GM12801 (cell line): ENCODE data around the gene LYL1.

Source experiments
- TF ChIP-seq, protein P1 (sequence below): IDR thresholded peaks from one replicate; pipeline ENCODE4 v1.5.1; 2011; ENCODE audit warnings: control low read depth; ENCODE audit not compliant: insufficient read length; ENCODE audit errors: extremely low read depth

LYL1 gene

DNA sequence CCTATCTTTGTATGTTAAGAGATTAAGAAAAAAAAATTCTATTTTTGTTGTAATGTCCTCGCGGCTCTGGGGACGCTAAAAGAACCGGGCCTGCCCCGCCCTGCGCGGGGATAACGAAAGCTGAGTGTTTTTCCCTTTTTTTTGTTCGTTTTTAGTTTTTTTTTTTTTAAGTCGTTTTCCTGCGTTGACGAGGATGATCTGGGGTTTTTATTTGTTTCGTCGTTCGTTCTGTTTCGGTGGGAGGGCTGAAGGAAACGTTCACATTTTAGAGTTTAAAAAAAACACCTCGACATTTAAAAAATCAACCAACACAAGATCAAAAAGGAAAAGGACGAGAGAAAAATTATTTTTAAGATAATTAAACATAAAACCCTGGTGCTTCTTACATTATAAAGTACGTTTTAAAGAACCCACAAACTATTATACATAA is 5.6 kb downstream of the LYL1 start:
- TF ChIP-seq, protein P1, sequence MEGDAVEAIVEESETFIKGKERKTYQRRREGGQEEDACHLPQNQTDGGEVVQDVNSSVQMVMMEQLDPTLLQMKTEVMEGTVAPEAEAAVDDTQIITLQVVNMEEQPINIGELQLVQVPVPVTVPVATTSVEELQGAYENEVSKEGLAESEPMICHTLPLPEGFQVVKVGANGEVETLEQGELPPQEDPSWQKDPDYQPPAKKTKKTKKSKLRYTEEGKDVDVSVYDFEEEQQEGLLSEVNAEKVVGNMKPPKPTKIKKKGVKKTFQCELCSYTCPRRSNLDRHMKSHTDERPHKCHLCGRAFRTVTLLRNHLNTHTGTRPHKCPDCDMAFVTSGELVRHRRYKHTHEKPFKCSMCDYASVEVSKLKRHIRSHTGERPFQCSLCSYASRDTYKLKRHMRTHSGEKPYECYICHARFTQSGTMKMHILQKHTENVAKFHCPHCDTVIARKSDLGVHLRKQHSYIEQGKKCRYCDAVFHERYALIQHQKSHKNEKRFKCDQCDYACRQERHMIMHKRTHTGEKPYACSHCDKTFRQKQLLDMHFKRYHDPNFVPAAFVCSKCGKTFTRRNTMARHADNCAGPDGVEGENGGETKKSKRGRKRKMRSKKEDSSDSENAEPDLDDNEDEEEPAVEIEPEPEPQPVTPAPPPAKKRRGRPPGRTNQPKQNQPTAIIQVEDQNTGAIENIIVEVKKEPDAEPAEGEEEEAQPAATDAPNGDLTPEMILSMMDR, result no peak

DNA sequence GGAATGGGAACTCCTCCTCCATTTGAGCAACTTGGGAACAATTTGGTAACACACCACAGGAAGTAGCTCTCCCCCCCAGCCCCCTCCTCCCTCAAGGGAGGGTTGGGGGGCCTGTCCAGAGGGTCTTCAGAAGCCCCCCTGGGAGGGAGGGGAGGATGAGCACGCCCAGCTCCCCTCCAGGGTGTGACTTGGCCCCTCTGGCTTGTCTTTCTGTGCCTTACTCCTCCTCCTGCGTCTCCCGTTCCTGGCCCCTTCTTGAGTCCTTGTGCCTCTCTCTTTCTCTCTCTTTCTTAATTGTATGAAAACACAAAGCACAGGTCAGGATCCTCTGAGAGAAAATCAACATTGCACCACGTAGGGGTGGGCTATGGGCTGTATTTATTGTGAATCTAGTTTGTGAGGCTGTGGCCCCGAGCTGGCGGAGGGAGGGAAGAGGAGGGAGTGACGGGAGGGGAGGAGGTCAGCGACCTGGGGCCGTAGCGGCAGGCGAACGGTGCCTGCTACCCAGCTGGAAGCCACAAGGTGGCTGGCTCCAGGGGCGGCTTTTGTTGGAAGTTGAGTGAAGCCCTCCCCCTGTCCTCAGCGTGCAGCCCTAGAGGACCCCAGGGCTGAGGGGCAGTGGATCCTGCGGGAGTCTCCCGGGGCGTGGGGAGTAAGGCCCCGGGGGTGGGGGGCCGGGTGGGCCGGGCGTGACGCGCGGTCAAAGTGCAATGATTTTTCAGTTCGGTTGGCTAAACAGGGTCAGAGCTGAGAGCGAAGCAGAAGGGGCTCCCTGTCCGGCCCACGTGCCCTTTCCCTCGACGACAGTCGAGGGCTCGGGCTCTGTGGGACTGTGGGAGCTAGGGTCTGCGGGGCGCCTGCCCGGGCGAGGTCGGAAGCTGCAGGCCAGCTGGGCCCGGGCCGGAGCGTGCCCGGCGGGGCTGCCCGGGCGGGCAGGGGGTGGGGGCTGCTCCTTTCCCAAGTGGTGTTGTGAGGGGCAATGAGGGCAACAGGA is 6.4 kb downstream of the LYL1 start:
- TF ChIP-seq, protein P1, result no peak

DNA sequence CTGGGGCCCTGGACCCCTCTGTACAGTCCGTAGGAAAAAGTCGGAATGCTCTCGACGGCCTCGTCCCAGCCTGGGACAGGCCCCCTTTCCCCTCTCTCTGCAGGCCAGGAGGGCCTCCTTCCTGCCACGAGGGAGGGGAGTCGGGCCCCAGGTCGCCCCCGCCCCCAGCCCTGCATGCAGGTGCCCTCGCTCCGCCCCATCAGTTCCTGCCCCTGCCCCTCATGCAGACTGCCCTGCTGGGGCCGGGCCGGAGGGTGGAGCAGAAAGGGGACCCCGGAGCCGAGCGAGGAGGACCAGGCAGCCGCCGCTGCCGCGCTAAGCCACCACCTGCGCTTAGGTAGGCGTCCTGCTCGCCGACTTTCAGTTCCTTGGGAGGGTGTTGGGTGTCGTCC is 7.3 kb downstream of the LYL1 start:
- TF ChIP-seq, protein P1, result no peak

DNA sequence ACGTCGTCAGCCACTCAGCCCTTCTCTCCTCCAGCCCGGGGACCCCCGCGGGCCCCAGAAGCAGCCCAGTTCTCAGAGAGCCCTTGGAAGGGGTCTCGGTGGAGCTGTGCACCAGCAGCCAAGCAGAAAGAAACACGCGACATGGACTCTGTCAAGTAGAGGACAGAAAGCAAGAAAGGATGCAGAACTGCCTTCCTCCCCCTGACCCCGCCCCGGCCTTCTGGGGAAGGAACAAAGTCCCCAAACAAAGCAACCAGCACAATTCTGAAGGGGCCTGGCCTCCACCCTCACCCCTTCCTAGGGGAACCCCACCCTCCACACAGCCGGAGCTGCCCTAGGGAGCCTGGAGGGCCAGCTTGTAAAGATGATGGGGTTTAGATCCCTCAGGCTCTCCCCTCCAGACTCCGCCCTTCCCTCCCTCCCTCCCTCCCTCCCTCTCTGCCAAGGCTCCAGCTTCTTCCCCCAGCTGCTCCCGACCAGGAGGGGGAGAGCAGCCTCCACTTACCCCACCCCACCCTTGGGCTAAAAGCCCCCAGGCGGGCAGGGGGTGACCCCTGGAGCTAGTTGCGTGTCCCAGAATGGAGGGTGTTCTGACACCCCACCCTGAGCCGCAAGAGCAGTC is 7.8 kb downstream of the LYL1 start:
- TF ChIP-seq, protein P1, result no peak

DNA sequence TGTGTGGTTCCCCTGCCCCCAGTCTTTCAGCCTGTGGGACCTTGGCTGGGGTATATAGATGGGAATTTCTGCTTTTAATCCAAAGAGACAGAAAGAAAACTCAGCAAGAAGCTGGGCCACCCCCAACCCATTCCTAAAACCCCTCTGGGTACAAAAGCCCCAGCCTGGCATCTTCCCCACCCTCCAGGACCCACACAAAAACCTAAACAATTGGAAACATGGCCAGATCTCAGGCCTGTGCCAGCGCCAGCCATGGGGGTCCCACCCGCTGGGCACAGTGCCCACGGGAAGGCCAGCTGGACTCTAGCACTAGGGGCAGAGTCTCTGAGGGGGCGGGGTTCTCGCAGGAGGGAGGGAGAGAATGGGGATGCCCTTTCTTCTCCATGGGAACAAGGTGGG is 8.6 kb downstream of the LYL1 start:
- TF ChIP-seq, protein P1, result no peak

DNA sequence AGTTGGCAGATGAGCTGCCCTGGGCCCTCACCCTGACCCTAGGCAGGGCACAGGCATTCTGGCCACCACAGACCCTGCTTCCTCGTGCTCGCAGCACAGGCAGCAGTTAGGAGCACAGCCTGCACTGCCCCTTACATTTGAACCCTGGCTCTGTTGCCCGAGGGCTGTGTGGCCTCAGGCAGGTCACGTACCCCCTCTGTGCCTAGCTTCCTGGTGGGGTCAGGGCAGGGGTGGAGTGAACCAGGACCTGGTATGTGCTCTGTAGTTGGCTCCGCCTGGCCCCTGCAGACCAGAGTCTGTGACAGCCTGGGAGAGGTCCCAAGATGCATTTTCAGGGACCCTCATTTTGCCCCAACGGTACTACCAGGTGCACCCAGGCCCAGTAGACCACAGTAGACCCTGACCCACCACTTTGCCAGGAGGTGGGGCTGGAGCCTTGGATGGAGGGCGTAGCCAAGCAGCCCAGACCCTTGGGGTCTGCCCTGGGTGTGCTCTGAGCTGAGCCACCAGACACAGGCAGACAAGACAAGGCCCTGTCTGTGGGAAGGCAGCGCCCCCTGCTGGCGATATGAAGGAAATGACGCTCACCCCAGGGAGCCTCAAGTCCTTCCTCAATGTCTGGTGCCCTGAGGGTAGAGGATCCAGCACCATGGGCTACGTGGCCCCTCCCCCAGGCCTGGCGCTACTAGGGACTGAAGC is 9.1 kb downstream of the LYL1 start:
- TF ChIP-seq, protein P1, result no peak
